HG03095 (cell line): ENCODE data around the gene YIPF7.

Experiments used
- ATAC-seq: cut with Tn5 transposase; IDR thresholded peaks from one replicate; pipeline ENCODE4 v1.9.1; 2021; ENCODE audit warnings: moderate library complexity; ENCODE audit not compliant: unreplicated experiment

The YIPF7 gene

GRCh38 chr4:44651425-44651824 lies at the start of gene YIPF7:
YIPF7 (minus strand) TSS chr4:44651625; CDS start chr4:44650100, 1,525 bp downstream.
- ATAC-seq, result no peak

DNA sequence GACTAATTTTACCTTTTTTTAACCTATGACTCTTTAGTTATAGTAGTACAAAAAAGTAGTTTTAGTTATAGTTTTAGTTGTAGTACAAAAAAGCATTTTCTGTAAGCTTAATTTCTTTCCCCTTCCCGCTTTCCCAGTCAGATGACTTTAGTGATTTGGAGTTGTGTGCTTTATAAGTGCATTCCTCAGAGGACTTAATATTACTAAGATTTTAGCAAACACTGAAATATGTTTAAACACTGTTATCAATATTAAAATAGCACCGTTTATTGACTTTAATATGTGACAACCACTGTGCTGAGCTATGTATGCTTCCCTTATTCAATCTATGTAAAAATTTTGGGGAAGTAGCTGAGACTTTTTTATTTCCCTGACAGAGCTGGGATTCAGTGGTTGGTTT lies 49.6 kb upstream of the YIPF7 start:
- no peak for ATAC-seq

DNA sequence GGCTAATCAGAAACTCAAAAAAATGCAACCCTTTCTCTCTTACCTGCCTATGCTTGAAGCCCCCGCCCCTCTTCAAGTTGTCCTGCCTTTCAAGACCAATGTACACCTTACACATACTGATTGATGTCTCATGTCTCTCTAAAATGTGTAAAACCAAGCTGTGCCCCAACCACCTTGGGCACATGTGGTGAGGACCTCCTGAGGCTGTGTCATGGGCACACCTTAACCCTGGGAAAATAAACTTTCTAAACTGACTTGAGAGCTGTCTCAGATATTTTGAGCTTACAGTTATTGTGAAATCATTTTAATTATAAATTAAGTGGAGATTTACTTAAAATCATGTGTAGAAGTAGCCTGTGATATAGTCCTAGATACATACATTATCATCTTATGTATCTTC lies 49.0 kb upstream of the YIPF7 start:
- no peak for ATAC-seq

GRCh38 chr4:44684648-44685047 lies 33.2 kb upstream of the YIPF7 start:
- no peak for ATAC-seq

- ATAC-seq, result peak; percentile 5
These were observed 27.6 kb upstream of the YIPF7 start for GRCh38 chr4:44679060-44679459.

DNA sequence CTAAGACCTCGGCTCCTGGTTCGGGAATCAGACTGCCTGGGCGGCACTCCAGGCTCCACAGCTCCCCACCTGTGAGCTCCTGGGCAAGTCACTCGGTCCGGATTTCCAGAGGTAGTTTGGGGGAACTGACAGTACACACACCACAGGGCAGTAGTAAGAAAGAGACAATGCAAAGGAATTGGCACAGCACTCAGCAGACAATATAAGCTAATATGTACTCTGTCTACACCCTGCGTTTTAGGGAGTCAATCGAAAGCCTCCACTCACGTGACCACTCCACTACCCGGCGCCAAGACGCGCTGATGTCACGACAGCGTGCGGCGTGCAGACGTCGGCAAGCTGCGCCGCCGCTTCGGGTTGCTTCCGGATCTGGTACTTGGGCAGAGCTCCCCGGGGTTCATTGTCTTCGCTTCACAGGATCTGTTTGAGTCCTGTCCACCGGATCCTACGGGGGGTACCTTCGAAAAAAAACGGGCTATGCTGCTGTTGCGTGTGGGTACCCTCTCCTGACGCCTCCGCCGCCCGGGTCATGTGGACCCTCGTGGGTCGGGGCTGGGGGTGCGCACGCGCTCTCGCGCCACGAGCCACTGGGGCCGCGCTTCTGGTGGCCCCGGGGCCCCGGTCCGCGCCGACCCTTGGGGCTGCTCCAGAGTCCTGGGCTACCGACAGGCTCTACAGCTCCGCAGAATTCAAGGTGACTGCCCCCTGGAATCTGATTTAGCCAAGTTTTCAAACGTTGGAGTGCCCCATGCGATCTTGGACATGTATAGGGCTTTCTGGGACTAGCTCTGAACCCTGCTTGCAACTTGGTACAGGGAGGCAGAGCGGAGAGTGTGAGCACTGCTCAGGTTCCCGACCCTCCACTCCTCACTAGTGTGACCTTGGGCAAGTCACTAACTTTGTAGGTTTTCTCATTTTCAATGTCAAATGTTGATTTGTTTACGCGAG lies 26.9 kb upstream of the YIPF7 start, which contains the start of gene GUF1:
GUF1 (plus strand) TSS at position 327 of the 948 bp plus-strand sequence; CDS start at position 530, 203 bp downstream.
- ATAC-seq, result peak; percentile 97

DNA sequence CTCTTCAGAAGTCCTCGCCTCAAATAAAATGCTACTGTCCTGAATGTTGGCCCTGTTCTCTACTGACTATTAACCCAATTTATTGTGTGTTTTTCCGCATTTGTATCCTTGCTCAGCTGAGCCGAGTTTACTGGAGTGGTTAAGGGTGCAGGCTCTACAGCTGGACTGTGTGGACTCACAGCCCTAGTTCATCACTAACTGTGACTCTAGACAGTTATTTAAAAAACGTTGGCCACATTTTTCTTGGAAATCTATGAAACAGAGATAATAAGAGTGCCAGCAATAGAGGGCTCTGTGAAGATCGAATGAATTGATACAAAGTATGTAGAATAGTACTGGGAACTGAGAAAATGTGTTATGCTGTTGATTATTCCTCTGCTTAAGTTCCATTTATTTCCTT lies 23.9 kb upstream of the YIPF7 start:
- ATAC-seq, result no peak

GRCh38 chr4:44674471-44674870 lies 23.0 kb upstream of the YIPF7 start:
- ATAC-seq, result no peak

DNA sequence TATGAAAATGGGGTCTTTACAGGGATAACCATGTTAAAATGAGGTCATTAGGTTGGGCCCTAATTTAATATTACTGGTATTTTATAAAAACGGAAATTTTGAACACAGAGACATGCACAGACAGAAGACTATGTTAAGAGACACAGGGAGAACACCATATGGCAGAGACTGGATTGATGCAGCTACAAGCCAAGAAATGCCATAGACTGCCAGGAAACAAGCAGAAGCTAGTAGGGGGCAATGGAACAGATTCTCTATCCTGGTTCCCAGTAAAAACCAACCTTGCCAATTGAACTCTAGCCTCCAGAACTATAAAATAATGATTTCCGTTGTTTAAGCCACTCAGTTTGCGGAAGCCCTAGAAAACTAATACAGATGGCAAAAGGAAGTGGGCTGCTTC lies 20.2 kb upstream of the YIPF7 start:
- no peak for ATAC-seq

- no peak for ATAC-seq
These were observed 19.2 kb upstream of the YIPF7 start for GRCh38 chr4:44670506-44671199.

GRCh38 chr4:44668526-44668925 lies 17.1 kb upstream of the YIPF7 start:
- no peak for ATAC-seq

DNA sequence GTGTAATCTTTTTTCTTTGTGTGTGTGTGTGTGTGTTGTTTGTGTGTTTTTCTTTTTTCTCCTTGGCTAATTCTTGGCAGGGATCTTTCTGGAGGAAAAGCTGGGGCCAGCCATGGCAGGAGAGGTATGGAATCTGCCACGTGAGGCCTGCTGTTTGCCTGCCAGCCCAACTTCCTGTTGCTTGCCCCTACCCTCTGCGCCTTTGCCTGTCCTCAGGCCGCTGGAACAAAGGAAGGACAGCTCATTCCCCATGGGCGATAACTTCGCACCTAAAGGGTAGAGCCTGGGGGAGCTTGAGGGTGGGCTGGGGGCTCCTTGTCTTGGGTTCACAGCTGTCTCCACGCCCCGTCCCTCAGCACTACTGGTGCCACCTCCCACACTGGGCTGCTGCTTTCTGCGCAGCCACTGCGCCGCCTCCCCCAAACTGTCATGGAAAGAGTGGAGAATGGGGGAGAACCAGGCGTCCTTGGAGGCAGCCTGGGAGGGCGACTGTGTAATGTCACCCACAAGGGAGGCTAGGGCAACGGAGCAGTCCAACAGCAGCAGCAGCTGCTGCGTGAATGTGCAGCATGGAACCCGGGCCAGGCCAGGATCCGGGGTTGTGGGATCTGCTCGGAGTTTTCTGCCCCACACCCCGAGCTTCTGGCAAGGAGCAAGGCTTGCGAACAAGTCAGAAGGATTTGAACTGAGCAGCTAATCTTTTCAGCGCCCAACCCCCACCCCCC lies 12.3 kb upstream of the YIPF7 start:
- ATAC-seq, result no peak

DNA sequence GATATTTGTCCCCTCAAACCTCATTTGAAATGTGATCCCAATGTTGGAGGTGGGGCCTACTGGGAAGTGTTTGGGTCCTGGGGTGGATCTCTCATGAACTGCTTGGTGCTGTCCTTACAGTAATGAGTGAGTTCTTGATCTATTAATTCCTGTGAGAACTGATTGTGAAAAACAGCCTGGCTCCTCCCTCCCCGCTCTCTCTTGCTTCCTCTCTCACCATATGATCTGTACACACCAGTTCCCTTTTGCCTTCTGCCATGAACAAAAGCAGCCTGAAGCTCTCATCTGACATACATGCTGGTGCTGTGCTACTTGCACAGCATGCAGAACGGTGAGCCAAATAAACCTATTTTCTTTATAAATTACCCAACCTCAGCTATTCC lies 11.2 kb upstream of the YIPF7 start:
- peak; percentile 80 for ATAC-seq

DNA sequence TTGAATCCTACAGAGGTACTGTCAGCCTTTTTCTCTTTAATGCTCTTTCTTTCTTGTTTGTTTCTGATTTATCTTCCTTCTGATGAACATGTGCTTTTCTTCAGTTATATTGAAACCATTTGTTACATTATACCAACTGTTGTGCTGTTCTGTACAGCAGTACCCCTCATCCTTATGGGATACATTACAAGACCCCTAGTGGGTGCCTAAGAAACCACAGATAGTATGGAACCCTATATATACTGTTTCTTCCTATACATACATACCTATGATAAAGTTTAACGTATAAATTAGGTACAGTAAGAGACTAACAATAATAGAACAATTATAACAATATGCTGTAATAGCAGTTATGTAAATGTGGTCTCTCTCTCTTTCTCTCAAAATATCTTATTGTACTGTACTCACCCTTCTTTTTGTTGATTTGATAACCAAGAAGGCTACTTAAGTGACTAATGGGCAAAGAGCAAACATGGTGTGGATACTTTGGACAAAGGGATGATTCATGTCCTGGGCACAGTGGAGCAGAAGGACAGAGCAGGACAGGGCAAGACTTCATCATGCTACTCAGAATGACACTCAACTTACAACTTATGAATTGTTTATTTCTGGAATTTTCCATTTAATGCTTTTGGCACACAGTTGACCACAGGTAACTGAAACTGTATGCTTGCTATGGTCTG lies 10.7 kb upstream of the YIPF7 start:
- no peak for ATAC-seq

DNA sequence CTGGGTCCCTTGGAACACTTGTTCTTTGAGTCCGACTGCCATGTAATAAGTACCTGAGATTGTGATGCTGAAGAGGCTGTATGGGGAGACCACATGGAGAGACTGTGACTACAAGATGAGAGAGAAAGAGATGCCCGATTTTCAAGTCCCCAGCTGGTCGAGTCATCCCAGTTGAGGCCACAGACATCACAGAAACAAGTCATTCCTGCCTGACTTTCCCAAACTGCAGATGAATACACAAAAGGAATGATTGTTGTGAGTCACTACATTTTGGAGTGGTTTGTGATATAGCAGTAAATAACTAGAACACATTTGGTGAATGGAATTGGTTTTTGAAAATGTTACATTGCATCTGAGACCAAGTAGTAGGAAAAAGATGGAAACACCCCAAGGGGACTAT lies 9.0 kb upstream of the YIPF7 start:
- no peak for ATAC-seq

DNA sequence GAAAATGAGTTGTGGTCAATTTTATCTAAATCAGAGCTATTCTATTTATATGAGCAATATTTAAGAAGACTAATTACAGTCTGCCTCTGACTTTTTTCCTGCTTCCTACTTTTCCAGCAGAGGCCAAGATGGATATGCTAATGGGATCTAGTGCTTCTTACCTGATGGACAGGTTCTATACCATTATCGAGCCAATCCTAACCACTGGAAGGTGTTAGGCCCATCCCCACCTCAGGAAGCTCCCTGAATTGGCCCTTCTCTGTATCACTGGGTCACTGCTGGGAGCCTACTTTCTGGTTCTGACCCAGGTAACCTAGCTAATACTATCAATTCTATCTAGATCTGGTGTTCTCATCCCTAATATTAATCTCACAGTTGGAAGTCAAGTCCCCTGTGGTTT lies 577 bp upstream of the YIPF7 start:
- ATAC-seq, result no peak

DNA sequence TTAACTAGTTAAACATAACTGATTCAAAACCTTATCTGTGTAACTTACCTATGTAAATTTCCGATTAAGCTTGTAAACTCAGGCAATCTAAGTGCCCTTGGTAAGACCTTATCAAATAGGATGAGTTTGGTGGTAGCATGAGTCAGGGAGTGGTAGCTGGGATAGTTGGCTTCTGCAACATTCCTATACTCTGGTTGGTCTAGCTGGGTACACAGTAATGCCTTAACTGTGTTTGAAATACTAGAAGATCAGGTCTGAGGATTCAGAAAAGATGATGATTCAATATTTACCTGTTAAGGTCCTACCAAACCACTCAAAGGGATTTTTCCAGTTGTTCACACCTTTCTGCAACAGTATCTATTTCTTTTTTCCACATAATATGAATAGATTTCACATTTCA lies 5.3 kb downstream of the YIPF7 start:
- no peak for ATAC-seq

GRCh38 chr4:44638091-44638490 lies 13.3 kb downstream of the YIPF7 start:
- ATAC-seq, result no peak

- no peak for ATAC-seq
These were observed 18.7 kb downstream of the YIPF7 start for GRCh38 chr4:44632733-44633132.

DNA sequence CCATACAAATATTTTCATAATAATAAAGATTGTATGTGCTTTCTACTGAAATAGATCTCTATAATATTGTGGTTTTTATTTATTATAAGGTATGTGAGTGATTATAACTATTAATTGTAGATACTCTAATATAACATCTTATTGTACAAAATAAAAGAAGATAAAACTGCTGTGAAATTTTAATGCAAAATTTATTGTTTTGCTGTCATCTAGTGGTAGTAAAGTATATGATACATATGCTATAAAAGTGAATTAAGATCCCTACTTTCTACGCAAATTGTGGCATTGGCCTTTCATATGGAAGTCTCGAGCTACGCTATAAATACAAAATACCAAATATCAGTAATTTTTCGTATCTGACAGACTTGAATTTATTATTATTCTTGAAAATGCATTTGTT lies 19.3 kb downstream of the YIPF7 start:
- no peak for ATAC-seq
